ENCODE measurements around the gene MAST1.

The MAST1 gene

GRCh38 chr19:12794196-12794941, 43.9 kb upstream of the MAST1 start (continued):
- TF ChIP-seq, protein P1, sequence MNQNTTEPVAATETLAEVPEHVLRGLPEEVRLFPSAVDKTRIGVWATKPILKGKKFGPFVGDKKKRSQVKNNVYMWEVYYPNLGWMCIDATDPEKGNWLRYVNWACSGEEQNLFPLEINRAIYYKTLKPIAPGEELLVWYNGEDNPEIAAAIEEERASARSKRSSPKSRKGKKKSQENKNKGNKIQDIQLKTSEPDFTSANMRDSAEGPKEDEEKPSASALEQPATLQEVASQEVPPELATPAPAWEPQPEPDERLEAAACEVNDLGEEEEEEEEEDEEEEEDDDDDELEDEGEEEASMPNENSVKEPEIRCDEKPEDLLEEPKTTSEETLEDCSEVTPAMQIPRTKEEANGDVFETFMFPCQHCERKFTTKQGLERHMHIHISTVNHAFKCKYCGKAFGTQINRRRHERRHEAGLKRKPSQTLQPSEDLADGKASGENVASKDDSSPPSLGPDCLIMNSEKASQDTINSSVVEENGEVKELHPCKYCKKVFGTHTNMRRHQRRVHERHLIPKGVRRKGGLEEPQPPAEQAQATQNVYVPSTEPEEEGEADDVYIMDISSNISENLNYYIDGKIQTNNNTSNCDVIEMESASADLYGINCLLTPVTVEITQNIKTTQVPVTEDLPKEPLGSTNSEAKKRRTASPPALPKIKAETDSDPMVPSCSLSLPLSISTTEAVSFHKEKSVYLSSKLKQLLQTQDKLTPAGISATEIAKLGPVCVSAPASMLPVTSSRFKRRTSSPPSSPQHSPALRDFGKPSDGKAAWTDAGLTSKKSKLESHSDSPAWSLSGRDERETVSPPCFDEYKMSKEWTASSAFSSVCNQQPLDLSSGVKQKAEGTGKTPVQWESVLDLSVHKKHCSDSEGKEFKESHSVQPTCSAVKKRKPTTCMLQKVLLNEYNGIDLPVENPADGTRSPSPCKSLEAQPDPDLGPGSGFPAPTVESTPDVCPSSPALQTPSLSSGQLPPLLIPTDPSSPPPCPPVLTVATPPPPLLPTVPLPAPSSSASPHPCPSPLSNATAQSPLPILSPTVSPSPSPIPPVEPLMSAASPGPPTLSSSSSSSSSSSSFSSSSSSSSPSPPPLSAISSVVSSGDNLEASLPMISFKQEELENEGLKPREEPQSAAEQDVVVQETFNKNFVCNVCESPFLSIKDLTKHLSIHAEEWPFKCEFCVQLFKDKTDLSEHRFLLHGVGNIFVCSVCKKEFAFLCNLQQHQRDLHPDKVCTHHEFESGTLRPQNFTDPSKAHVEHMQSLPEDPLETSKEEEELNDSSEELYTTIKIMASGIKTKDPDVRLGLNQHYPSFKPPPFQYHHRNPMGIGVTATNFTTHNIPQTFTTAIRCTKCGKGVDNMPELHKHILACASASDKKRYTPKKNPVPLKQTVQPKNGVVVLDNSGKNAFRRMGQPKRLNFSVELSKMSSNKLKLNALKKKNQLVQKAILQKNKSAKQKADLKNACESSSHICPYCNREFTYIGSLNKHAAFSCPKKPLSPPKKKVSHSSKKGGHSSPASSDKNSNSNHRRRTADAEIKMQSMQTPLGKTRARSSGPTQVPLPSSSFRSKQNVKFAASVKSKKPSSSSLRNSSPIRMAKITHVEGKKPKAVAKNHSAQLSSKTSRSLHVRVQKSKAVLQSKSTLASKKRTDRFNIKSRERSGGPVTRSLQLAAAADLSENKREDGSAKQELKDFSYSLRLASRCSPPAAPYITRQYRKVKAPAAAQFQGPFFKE (tag by site-specific recombination; IDR thresholded peaks at IDR 0.05; ENCODE audit: borderline replicate concordance) = no peak
- TF ChIP-seq ZNF366 (tag by site-specific recombination; conservative IDR thresholded peaks at IDR 0.05) = no peak
- no peak for TF ChIP-seq ZNF146 (tag by site-specific recombination; IDR thresholded peaks at IDR 0.05)

GRCh38 chr19:12794971-12795381, 43.3 kb upstream of the MAST1 start:
- peaks cover 14 to 20% of the 10 kb centered on the region in 2 experiments; a peak in 2 of 3 replicates for H3K36me3 ChIP-seq (ENCODE audit: control insufficient read depth in 2 of 2, insufficient read depth in 1 of 2, low read length in 2 of 2)
- no peaks in the 10 kb centered on the region for H3K9me3 ChIP-seq (ENCODE audit: control insufficient read depth, insufficient read depth, low read depth, low read length)
- H3K4me3 ChIP-seq (ENCODE audit: low read depth, low read length) = no peak overlapping the region
- TF ChIP-seq ZFHX2 (tag by site-specific recombination; conservative IDR thresholded peaks at IDR 0.05) (no peak), ZNF132 (tag by site-specific recombination; IDR thresholded peaks at IDR 0.05; ENCODE audit: borderline replicate concordance) (no peak), ZNF747 (tag by site-specific recombination; IDR thresholded peaks at IDR 0.05) (no peak), ZNF155 (tag by site-specific recombination; IDR thresholded peaks at IDR 0.05) (no peak), ZNF610 (tag by site-specific recombination; IDR thresholded peaks at IDR 0.05; ENCODE audit: borderline replicate concordance) (no peak), ZBTB21 (tag by site-specific recombination; IDR thresholded peaks at IDR 0.05) (no peak), SCRT1 (tag by site-specific recombination; IDR thresholded peaks at IDR 0.05; ENCODE audit: borderline replicate concordance) (no peak), ZSCAN30 (tag by site-specific recombination; IDR thresholded peaks at IDR 0.05) (no peak), ZNF529 (tag by site-specific recombination; IDR thresholded peaks at IDR 0.05; ENCODE audit: insufficient replicate concordance) (no peak), ZNF292 (tag by site-specific recombination; IDR thresholded peaks at IDR 0.05; ENCODE audit: borderline replicate concordance, low read depth) (no peak), SALL2 (tag by site-specific recombination; IDR thresholded peaks at IDR 0.05; ENCODE audit: borderline replicate concordance) (no peak), ZNF398 (tag by site-specific recombination; IDR thresholded peaks at IDR 0.05) (no peak), ZNF223 (tag by site-specific recombination; IDR thresholded peaks at IDR 0.05) (no peak), ZNF202 (tag by site-specific recombination; IDR thresholded peaks at IDR 0.05; ENCODE audit: borderline replicate concordance) (no peak), ZNF239 (tag by site-specific recombination; IDR thresholded peaks at IDR 0.05) (no peak)
- H3K4me1 ChIP-seq (ENCODE audit: control insufficient read depth, insufficient read depth, low read length) = peaks cover 11% of the 10 kb centered on the region
- CTCF ChIA-PET = interaction anchor here (0.6 to 16.5 kb wide), 6 partner anchors 17 to 77 kb away, joined by 3 to 386 read pairs (median 27); partner anchors contain the start of gene HOOK2
- POLR2A ChIA-PET = interaction anchor here (0.7 to 2.6 kb wide), 5 partner anchors 11 to 1134 kb away, joined by 3 to 12 read pairs (median 4); partner anchors contain the start of gene RNASEH2A
- no peak overlapping the region for H3K27ac ChIP-seq (ENCODE audit: extremely low read depth, low read depth, low read length)
